SK-N-SH (cell line): Measurements from ENCODE around the gene PPP5C. TPM values are rescaled to one million over a fixed set of nuclear protein-coding genes. Genes with fewer than 3 reads are reported as not detected.

Experiments used
- CTCF ChIA-PET: fragments of 300-600, 350-600 bp; formaldehyde crosslinking; extraction: SDS; loops from one replicate; lab custom pipeline; 2021; lab: Yijun Ruan, JAX
- POLR2A ChIA-PET: fragments of 350-600 bp; sonication (Branson Sonifier 250); formaldehyde crosslinking; extraction: SDS; loops from one replicate; lab custom pipeline; 2020; ENCODE audit warnings: antibody characterized with exemption, inconsistent platforms; lab: Yijun Ruan, JAX
- DNase-seq: peaks from one replicate; pipeline ENCODE4 v3.0.0; 2012
- H2AFZ ChIP-seq: fragments of 200-600 bp; sonication (generic); 2 replicates; pipeline ENCODE4 v1.8.1; 2016; ENCODE audit warnings: antibody characterized with exemption, mild to moderate bottlenecking, low read depth
- H3F3A ChIP-seq: fragments of 200-600 bp; sonication (generic); replicated peaks from 2 replicates; pipeline ENCODE3; 2016; ENCODE audit warnings: antibody characterized with exemption, mild to moderate bottlenecking; ENCODE audit not compliant: insufficient read depth
- H3K27ac ChIP-seq, 2 experiments: fragments of 200-500 bp in 1 of 2; fragments of 200-600 bp in 1 of 2; sonication (Bioruptor generic) in 1 of 2; sonication (generic), shearing (Covaris generic) in 1 of 2; 2 replicates each; pipeline versions ENCODE4 v1.5.1 to v1.6.1; 2014 to 2016; ENCODE audit warnings: low read depth in 2 of 2, inconsistent platforms in 1 of 2, low read length in 1 of 2, mild to moderate bottlenecking in 1 of 2, mixed read lengths in 1 of 2
- H3K27me3 ChIP-seq: fragments of 200-600 bp; sonication (generic), shearing (Covaris generic); 2 replicates; pipeline ENCODE4 v1.6.1; 2016; ENCODE audit warnings: mixed run types; ENCODE audit not compliant: insufficient read depth
- H3K36me3 ChIP-seq, 2 experiments: fragments of 200-500 bp in 1 of 2; fragments of 200-600 bp in 1 of 2; sonication (Bioruptor generic) in 1 of 2; sonication (generic) in 1 of 2; replicated peaks in 1 of 2; 2 replicates each; pipeline versions ENCODE3 to v1.5.1; 2014 to 2016; ENCODE audit warnings: low read length in 1 of 2, mild to moderate bottlenecking in 1 of 2; ENCODE audit not compliant: insufficient read depth in 2 of 2, control insufficient read depth in 1 of 2
- H3K4me1 ChIP-seq, 2 experiments: fragments of 200-500 bp in 1 of 2; fragments of 200-600 bp in 1 of 2; sonication (Bioruptor generic) in 1 of 2; sonication (generic), shearing (Covaris generic) in 1 of 2; 2 replicates each; pipeline versions ENCODE4 v1.5.1 to v1.6.1; 2014 to 2016; ENCODE audit warnings: low read depth in 1 of 2, low read length in 1 of 2, mixed run types in 1 of 2; ENCODE audit not compliant: insufficient read depth in 2 of 2, control insufficient read depth in 1 of 2
- H3K4me2 ChIP-seq: fragments of 200-600 bp; sonication (generic), shearing (Covaris generic); 2 replicates; pipeline ENCODE4 v1.6.1; 2017; ENCODE audit warnings: mixed run types
- H3K4me3 ChIP-seq, 2 experiments: fragments of 200-500 bp in 1 of 2; fragments of 200-600 bp in 1 of 2; sonication (Bioruptor generic) in 1 of 2; sonication (generic), shearing (Covaris generic) in 1 of 2; 2 replicates each; pipeline versions ENCODE4 v1.5.1 to v1.8.1; 2014 to 2016; ENCODE audit warnings: low read depth in 2 of 2, inconsistent platforms in 1 of 2, low read length in 1 of 2, mild to moderate bottlenecking in 1 of 2, mixed read lengths in 1 of 2, moderate library complexity in 1 of 2
- H3K79me2 ChIP-seq: fragments of 200-600 bp; sonication (generic); 2 replicates; pipeline ENCODE4 v1.8.1; 2017; ENCODE audit warnings: mild to moderate bottlenecking; ENCODE audit not compliant: insufficient read depth
- H3K9ac ChIP-seq: fragments of 200-600 bp; sonication (generic); 2 replicates; pipeline ENCODE4 v1.6.1; 2017; ENCODE audit warnings: mixed run types
- H3K9me2 ChIP-seq: fragments of 200-600 bp; sonication (generic); 2 replicates; pipeline ENCODE4 v1.6.1; 2017; ENCODE audit warnings: mixed run types
- H3K9me3 ChIP-seq: fragments of 200-600 bp; sonication (generic); 2 replicates; pipeline ENCODE4 v1.6.1; 2017; ENCODE audit warnings: mixed run types, mild to moderate bottlenecking, moderate library complexity
- H4K20me1 ChIP-seq: fragments of 200-600 bp; sonication (generic); 2 replicates; pipeline ENCODE4 v1.6.1; 2017; ENCODE audit warnings: mild to moderate bottlenecking, mixed run types; ENCODE audit not compliant: insufficient read depth
- EZH2phosphoT487 ChIP-seq: fragments of 200-600 bp; sonication (generic); IDR thresholded peaks from 2 replicates; pipeline ENCODE4 v1.6.1; 2017; ENCODE audit warnings: low read depth, mixed run types, mild to moderate bottlenecking, antibody characterized with exemption, moderate library complexity, borderline replicate concordance
- FOSL2 ChIP-seq: IDR thresholded peaks from 2 replicates; pipeline ENCODE4 v1.4.0; 2012; ENCODE audit warnings: low read depth, mild to moderate bottlenecking, moderate library complexity, borderline replicate concordance
- FOXJ3 ChIP-seq: sonication (generic); formaldehyde crosslinking; IDR thresholded peaks from 2 replicates; pipeline ENCODE4 v1.5.1; 2020; ENCODE audit warnings: mild to moderate bottlenecking, missing genetic modification reagents
- IRF3 ChIP-seq: fragments of 150-350 bp; IDR thresholded peaks from 2 replicates; pipeline ENCODE4 v1.6.1; 2016; ENCODE audit warnings: mild to moderate bottlenecking, low read depth, low read length
- MXI1 ChIP-seq: IDR thresholded peaks from 2 replicates; pipeline ENCODE4 v1.6.1; 2012; ENCODE audit warnings: mild to moderate bottlenecking, low read depth, low read length, improper control_type of control experiment
- NFIC ChIP-seq: IDR thresholded peaks from 2 replicates; pipeline ENCODE4 v1.4.0; 2012; ENCODE audit warnings: borderline replicate concordance
- PBX3 ChIP-seq: IDR thresholded peaks from 2 replicates; pipeline ENCODE4; 2012
- POLR2AphosphoS5 ChIP-seq: IDR thresholded peaks from 2 replicates; pipeline ENCODE4 v1.6.1; 2012; ENCODE audit warnings: low read depth, low read length
- RXRA ChIP-seq: IDR thresholded peaks from 2 replicates; pipeline ENCODE4 v1.4.0; 2012; ENCODE audit warnings: low read depth, mild to moderate bottlenecking, borderline replicate concordance
- SMC3 ChIP-seq: IDR thresholded peaks from 2 replicates; pipeline ENCODE4 v1.6.1; 2012; ENCODE audit warnings: low read depth, low read length, improper control_type of control experiment
- TAF1 ChIP-seq: IDR thresholded peaks from 2 replicates; pipeline ENCODE4 v1.6.1; 2012; ENCODE audit warnings: low read depth, mild to moderate bottlenecking, low read length, moderate library complexity, borderline replicate concordance
- TEAD4 ChIP-seq: IDR thresholded peaks from 2 replicates; pipeline ENCODE4 v1.4.0; 2012; ENCODE audit warnings: mild to moderate bottlenecking, borderline replicate concordance; ENCODE audit not compliant: insufficient read depth
- USF2 ChIP-seq: fragments of 150-350 bp; IDR thresholded peaks from 2 replicates; pipeline ENCODE4 v1.6.1; 2017; ENCODE audit warnings: antibody characterized with exemption, low read length, low read depth, borderline replicate concordance
- ZBTB33 ChIP-seq: IDR thresholded peaks from 2 replicates; pipeline ENCODE4 v1.4.0; 2012; ENCODE audit warnings: low read depth, borderline replicate concordance
- WGBS: methylation state at CpG from one replicate; pipeline ENCODE4 v1.1.6; 2017; ENCODE audit warnings: low lambda C conversion rate; 5-methylcytosine and 5-hydroxymethylcytosine counted together
- polyA plus RNA-seq, 3 experiments: library from polyadenylated mRNA; depleted of rRNA; stranded (reverse); fragments of >200 nt; gene quantifications; 2 replicates each; pipeline ENCODE4 v1.2.3, GENCODE V29; 2012

The PPP5C gene
- polyA plus RNA-seq, 1 of the 3 experiments (the other 2 are of a cell fraction): 162 TPM

- no peaks in the 10 kb centered on the region for H4K20me1 ChIP-seq
- peaks cover 7% of the 10 kb centered on the region; the same call in 1 of the 2 replicates for H3K9me3 ChIP-seq
- no peaks in the 10 kb centered on the region for H3K4me1 ChIP-seq
- no peak overlapping the region for H3K4me2 ChIP-seq
- H2AFZ ChIP-seq: no peak overlapping the region
- no peak for DNase-seq
- CTCF ChIA-PET: interaction anchor here (0.8 to 1.5 kb wide), 2 partner anchors 24 to 224 kb away, joined by 4 to 5 read pairs; no protein-coding TSS in a partner anchor
- H3K27me3 ChIP-seq: no peaks in the 10 kb centered on the region
- TF ChIP-seq PBX3 (no peak), RXRA (no peak), FOSL2 (no peak), TAF1 (no peak), NFIC (no peak), SMC3 (no peak), IRF3 (no peak), TEAD4 (no peak), ZBTB33 (no peak), USF2 (no peak), EZH2phosphoT487 (no peak), POLR2AphosphoS5 (no peak), MXI1 (no peak), FOXJ3 (no peak)
- TF ChIP-seq, all 33 proteins: peak for 0
- peaks cover 5% of the 10 kb centered on the region for H3F3A ChIP-seq
- no peak overlapping the region for H3K4me3 ChIP-seq
- no peak overlapping the region for H3K9ac ChIP-seq
- H3K9me2 ChIP-seq: no peaks in the 10 kb centered on the region
- no peaks in the 10 kb centered on the region for H3K36me3 ChIP-seq
- no peak overlapping the region for H3K27ac ChIP-seq
- no peaks in the 10 kb centered on the region for H3K79me2 ChIP-seq
- POLR2A ChIA-PET: no interaction called here
- 70% methylated on average over 3 of the region's 3 CpGs for WGBS
Observed at GRCh38 chr19:46306501-46306900, 40.4 kb upstream of the PPP5C start.
